Midbrain (tissue), 1 donor: ENCODE measurements around the gene ADAMTS16.

ENCODE experiments used
- DNase-seq: peaks from one replicate; lab custom pipeline; 2025; lab: John Stamatoyannopoulos, UW

Gene ADAMTS16

GRCh38 chr5:5144441-5144840 lies 4.3 kb downstream of the ADAMTS16 start:
- DNase-seq = no peak

- no peak for DNase-seq
Observed at GRCh38 chr5:5145651-5146529, 5.8 kb downstream of the ADAMTS16 start.

- no peak for DNase-seq
Observed at GRCh38 chr5:5146530-5147160, 6.5 kb downstream of the ADAMTS16 start.

GRCh38 chr5:5149154-5149553 lies 9.0 kb downstream of the ADAMTS16 start:
- DNase-seq = no peak

- no peak for DNase-seq
Observed at GRCh38 chr5:5150667-5151066, 10.5 kb downstream of the ADAMTS16 start.

- no peak for DNase-seq
Observed at GRCh38 chr5:5154733-5155132, 14.6 kb downstream of the ADAMTS16 start.

GRCh38 chr5:5155617-5156016 lies 15.5 kb downstream of the ADAMTS16 start:
- DNase-seq = no peak

- DNase-seq = no peak
Observed at GRCh38 chr5:5156471-5157082, 16.4 kb downstream of the ADAMTS16 start.

- no peak for DNase-seq
Observed at GRCh38 chr5:5158472-5158895, 18.4 kb downstream of the ADAMTS16 start.

GRCh38 chr5:5159282-5160103 lies 19.4 kb downstream of the ADAMTS16 start:
- DNase-seq = no peak

GRCh38 chr5:5164163-5164562 lies 24.0 kb downstream of the ADAMTS16 start:
- DNase-seq = no peak

GRCh38 chr5:5165541-5166002 lies 25.4 kb downstream of the ADAMTS16 start:
- DNase-seq = no peak

GRCh38 chr5:5169466-5169865 lies 29.3 kb downstream of the ADAMTS16 start:
- no peak for DNase-seq

- no peak for DNase-seq
Observed at GRCh38 chr5:5178136-5178535, 38.0 kb downstream of the ADAMTS16 start.

- no peak for DNase-seq
Observed at GRCh38 chr5:5178580-5178979, 38.5 kb downstream of the ADAMTS16 start.

- no peak for DNase-seq
Observed at GRCh38 chr5:5179079-5179478, 38.9 kb downstream of the ADAMTS16 start.

GRCh38 chr5:5179597-5179996 lies 39.5 kb downstream of the ADAMTS16 start:
- no peak for DNase-seq

- DNase-seq = no peak
Observed at GRCh38 chr5:5181650-5182324, 41.7 kb downstream of the ADAMTS16 start.

GRCh38 chr5:5182508-5183188 lies 42.5 kb downstream of the ADAMTS16 start:
- no peak for DNase-seq

- DNase-seq = no peak
Observed at GRCh38 chr5:5183189-5183699, 43.1 kb downstream of the ADAMTS16 start.

- DNase-seq = no peak
Observed at GRCh38 chr5:5183933-5184332, 43.8 kb downstream of the ADAMTS16 start.
